Skeletal muscle cell (primary cell): Measurements from ENCODE around the gene TPST1.
"Not testable (repeated sequence)": the region's sequence is repeated elsewhere in the genome, so short reads cannot be mapped to it uniquely, and the experiment has no call there.

Experiments
- DNase-seq: peaks from one replicate; pipeline ENCODE4 v3.0.0-alpha.2; 2010; ENCODE audit warnings: low read depth
- H3K4me3 ChIP-seq: 2 replicates; pipeline ENCODE4 v1.5.1; 2011; ENCODE audit warnings: low read depth, mild to moderate bottlenecking, control low read depth, low read length, moderate library complexity

TPST1 gene

GRCh38 chr7:66204822-66205740 lies at the start of gene TPST1:
Gene TPST1, plus strand, starts transcription at chr7:66205334. Its CDS starts 35,092 bp downstream, at chr7:66240426.
- peak; percentile 51 for DNase-seq
- peak within 1 kb of the TSS; percentile 91 for H3K4me3 ChIP-seq

GRCh38 chr7:66156035-66156434 lies 49.1 kb upstream of the TPST1 start:
- not testable (repeated sequence) for H3K4me3 ChIP-seq, DNase-seq

- no peak for DNase-seq
- H3K4me3 ChIP-seq, result no peak overlapping the region
Measured at GRCh38 chr7:66157060-66157459, 48.1 kb upstream of the TPST1 start.

- no peak overlapping the region for H3K4me3 ChIP-seq
- DNase-seq, result no peak
Measured at GRCh38 chr7:66162622-66163021, 42.5 kb upstream of the TPST1 start.

GRCh38 chr7:66163186-66163610 lies 41.9 kb upstream of the TPST1 start:
- DNase-seq, result no peak
- H3K4me3 ChIP-seq, result no peak overlapping the region

GRCh38 chr7:66164356-66164755 lies 40.8 kb upstream of the TPST1 start:
- no peak overlapping the region for H3K4me3 ChIP-seq
- no peak for DNase-seq

GRCh38 chr7:66167773-66168387 lies 37.3 kb upstream of the TPST1 start:
- no peak overlapping the region for H3K4me3 ChIP-seq
- DNase-seq, result no peak

GRCh38 chr7:66169616-66170015 lies 35.5 kb upstream of the TPST1 start:
- no peak overlapping the region for H3K4me3 ChIP-seq

GRCh38 chr7:66170309-66171231 lies 34.6 kb upstream of the TPST1 start:
- no peak overlapping the region for H3K4me3 ChIP-seq
- no peak for DNase-seq

More at GRCh38 chr7:66169616-66170015, 35.5 kb upstream of the TPST1 start:
- no peak for DNase-seq

GRCh38 chr7:66172536-66173401 lies 32.4 kb upstream of the TPST1 start:
- DNase-seq, H3K4me3 ChIP-seq: not testable (repeated sequence)

- no peak overlapping the region for H3K4me3 ChIP-seq
- DNase-seq, result no peak
Measured at GRCh38 chr7:66173856-66174255, 31.3 kb upstream of the TPST1 start.

- H3K4me3 ChIP-seq, DNase-seq: not testable (repeated sequence)
Measured at GRCh38 chr7:66175006-66175405, 30.1 kb upstream of the TPST1 start.

GRCh38 chr7:66176914-66177313 lies 28.2 kb upstream of the TPST1 start:
- no peak overlapping the region for H3K4me3 ChIP-seq
- no peak for DNase-seq

GRCh38 chr7:66178258-66178657 lies 26.9 kb upstream of the TPST1 start:
- H3K4me3 ChIP-seq, result no peak overlapping the region
- DNase-seq, result no peak

- no peak overlapping the region for H3K4me3 ChIP-seq
- DNase-seq, result no peak
Measured at GRCh38 chr7:66181329-66181728, 23.8 kb upstream of the TPST1 start.

GRCh38 chr7:66181845-66182244 lies 23.3 kb upstream of the TPST1 start:
- no peak overlapping the region for H3K4me3 ChIP-seq
- DNase-seq, result no peak

GRCh38 chr7:66182920-66183319 lies 22.2 kb upstream of the TPST1 start:
- H3K4me3 ChIP-seq, result no peak overlapping the region
- no peak for DNase-seq

- no peak overlapping the region for H3K4me3 ChIP-seq
- DNase-seq, result peak; percentile 32
Measured at GRCh38 chr7:66183700-66184099, 21.4 kb upstream of the TPST1 start.

GRCh38 chr7:66185680-66186187 lies 19.4 kb upstream of the TPST1 start:
- no peak for DNase-seq

More at GRCh38 chr7:66185680-66186187, 19.4 kb upstream of the TPST1 start:
- no peak overlapping the region for H3K4me3 ChIP-seq
